ENCODE results near the gene PGGT1B.

PGGT1B gene

GRCh38 chr5:115262321-115263077 is at the start of gene PGGT1B:
Gene PGGT1B (minus strand): TSS chr5:115262877. CDS start chr5:115262851, 26 bp downstream.
- in situ Hi-C loops (cut with MboI; ENCODE audit: low sequenced_read_pairs), result no loop called here

GRCh38 chr5:115309751-115310370 is 47.2 kb upstream of the PGGT1B start:
- in situ Hi-C loops (cut with MboI; ENCODE audit: low sequenced_read_pairs), result loop anchor here (25.0 kb wide), 2 partner anchors 277 to 752 kb away; no protein-coding TSS in a partner anchor

GRCh38 chr5:115308815-115309214 is 46.1 kb upstream of the PGGT1B start:
- in situ Hi-C loops (cut with MboI; ENCODE audit: low sequenced_read_pairs), result loop anchor here (25.0 kb wide), 2 partner anchors 278 to 753 kb away; no protein-coding TSS in a partner anchor

GRCh38 chr5:115306011-115306536 is 43.4 kb upstream of the PGGT1B start:
- in situ Hi-C loops (cut with MboI; ENCODE audit: low sequenced_read_pairs), result loop anchor here (25.0 kb wide), 2 partner anchors 281 to 756 kb away; no protein-coding TSS in a partner anchor

GRCh38 chr5:115304496-115304895 is 41.8 kb upstream of the PGGT1B start:
- in situ Hi-C loops (cut with MboI; ENCODE audit: low sequenced_read_pairs), result loop anchor here (25.0 kb wide), 2 partner anchors 283 to 758 kb away; no protein-coding TSS in a partner anchor

GRCh38 chr5:115298811-115299210 is 36.1 kb upstream of the PGGT1B start:
- in situ Hi-C loops (cut with MboI; ENCODE audit: low sequenced_read_pairs), result no loop called here

GRCh38 chr5:115297031-115297430 is 34.4 kb upstream of the PGGT1B start:
- in situ Hi-C loops (cut with MboI; ENCODE audit: low sequenced_read_pairs), result no loop called here

GRCh38 chr5:115296124-115297022 is 33.7 kb upstream of the PGGT1B start, which contains the start of gene CCDC112:
Gene CCDC112 (minus strand): TSS chr5:115296654. CDS start chr5:115296543, 111 bp downstream.
- in situ Hi-C loops (cut with MboI; ENCODE audit: low sequenced_read_pairs), result no loop called here

- in situ Hi-C loops (cut with MboI; ENCODE audit: low sequenced_read_pairs), result no loop called here
Measured at GRCh38 chr5:115295777-115296123, 33.1 kb upstream of the PGGT1B start.

GRCh38 chr5:115291397-115291796 is 28.7 kb upstream of the PGGT1B start:
- in situ Hi-C loops (cut with MboI; ENCODE audit: low sequenced_read_pairs), result no loop called here

- in situ Hi-C loops (cut with MboI; ENCODE audit: low sequenced_read_pairs), result no loop called here
Measured at GRCh38 chr5:115289104-115289503, 26.4 kb upstream of the PGGT1B start.

- in situ Hi-C loops (cut with MboI; ENCODE audit: low sequenced_read_pairs), result no loop called here
Measured at GRCh38 chr5:115284021-115284420, 21.3 kb upstream of the PGGT1B start.

GRCh38 chr5:115282131-115282530 is 19.5 kb upstream of the PGGT1B start:
- in situ Hi-C loops (cut with MboI; ENCODE audit: low sequenced_read_pairs), result no loop called here

GRCh38 chr5:115274584-115274983 is 11.9 kb upstream of the PGGT1B start:
- in situ Hi-C loops (cut with MboI; ENCODE audit: low sequenced_read_pairs), result no loop called here

- in situ Hi-C loops (cut with MboI; ENCODE audit: low sequenced_read_pairs), result no loop called here
Measured at GRCh38 chr5:115272297-115272958, 9.8 kb upstream of the PGGT1B start.

- in situ Hi-C loops (cut with MboI; ENCODE audit: low sequenced_read_pairs), result no loop called here
Measured at GRCh38 chr5:115271295-115272050, 8.8 kb upstream of the PGGT1B start.

- in situ Hi-C loops (cut with MboI; ENCODE audit: low sequenced_read_pairs), result no loop called here
Measured at GRCh38 chr5:115267617-115268016, 4.9 kb upstream of the PGGT1B start.

GRCh38 chr5:115265220-115265619 is 2.5 kb upstream of the PGGT1B start:
- in situ Hi-C loops (cut with MboI; ENCODE audit: low sequenced_read_pairs), result no loop called here

- in situ Hi-C loops (cut with MboI; ENCODE audit: low sequenced_read_pairs), result no loop called here
Measured at GRCh38 chr5:115264786-115265185, 2.1 kb upstream of the PGGT1B start.

GRCh38 chr5:115263078-115263380 is 352 bp upstream of the PGGT1B start:
- in situ Hi-C loops (cut with MboI; ENCODE audit: low sequenced_read_pairs), result no loop called here
